NCI-H82 (cell line): ENCODE data around the gene PHAF1.

Experiments used
- DNase-seq: peaks from one replicate; lab custom pipeline; 2025; lab: John Stamatoyannopoulos, UW

Gene PHAF1

DNA sequence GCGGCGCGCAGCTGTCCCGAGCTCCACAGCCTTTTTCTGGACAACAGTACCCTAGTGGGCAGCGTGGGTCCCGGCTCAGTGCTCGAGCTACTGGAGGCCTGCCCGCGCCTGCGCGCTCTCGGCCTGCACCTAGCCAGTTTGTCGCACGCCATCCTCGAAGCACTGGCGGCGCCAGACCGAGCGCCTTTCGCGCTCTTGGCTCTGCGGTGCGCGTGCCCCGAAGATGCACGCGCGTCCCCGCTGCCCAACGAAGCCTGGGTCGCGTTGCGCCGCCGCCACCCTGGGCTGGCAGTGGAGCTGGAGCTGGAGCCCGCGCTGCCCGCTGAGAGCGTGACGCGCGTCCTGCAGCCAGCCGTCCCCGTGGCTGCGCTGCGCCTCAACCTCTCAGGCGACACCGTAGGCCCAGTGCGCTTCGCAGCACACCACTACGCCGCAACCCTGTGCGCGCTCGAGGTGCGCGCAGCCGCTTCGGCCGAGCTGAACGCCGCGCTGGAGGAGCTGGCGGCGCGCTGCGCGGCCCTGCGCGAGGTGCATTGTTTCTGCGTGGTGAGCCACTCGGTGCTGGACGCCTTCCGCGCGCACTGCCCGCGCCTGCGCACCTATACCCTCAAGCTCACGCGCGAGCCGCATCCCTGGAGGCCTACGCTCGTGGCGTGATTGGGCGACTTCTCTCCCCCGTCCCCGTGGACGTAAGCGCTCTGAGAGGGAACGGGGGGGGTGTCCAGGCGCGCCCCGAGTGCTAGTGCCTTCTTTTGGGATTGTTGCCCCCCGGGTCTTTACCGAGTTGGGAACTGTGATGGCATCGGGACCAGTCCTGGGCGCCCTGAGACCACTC lies 53.6 kb downstream of the PHAF1 start:
- DNase-seq: peak; percentile 53

DNA sequence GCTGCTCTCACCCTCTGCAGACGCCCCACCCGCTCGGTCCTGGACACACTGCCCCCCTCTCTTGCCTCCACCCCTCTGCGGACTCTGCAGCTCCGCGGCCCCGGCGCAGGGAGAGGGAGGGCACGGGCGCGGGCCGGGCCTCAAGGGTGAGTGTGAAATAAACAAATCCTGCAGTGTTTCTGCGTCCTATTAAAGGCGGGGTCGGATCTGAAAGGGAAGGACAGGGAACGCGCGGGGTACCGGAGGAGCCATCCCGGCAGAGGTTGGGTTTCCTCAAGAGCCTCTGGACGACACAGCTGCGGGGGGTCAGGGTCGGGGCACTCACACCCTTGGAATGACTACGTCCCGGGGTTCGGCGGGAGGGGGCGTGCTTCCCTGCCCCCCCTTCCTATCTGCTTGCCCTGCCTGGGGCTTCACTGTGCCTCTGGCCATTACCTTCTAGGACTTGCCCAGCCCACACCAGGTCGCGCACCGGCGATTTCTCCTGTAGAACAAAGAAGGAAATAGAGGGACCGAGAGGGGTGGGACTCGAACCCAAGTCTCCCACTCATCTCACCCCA lies 54.3 kb downstream of the PHAF1 start:
- DNase-seq: no peak

DNA sequence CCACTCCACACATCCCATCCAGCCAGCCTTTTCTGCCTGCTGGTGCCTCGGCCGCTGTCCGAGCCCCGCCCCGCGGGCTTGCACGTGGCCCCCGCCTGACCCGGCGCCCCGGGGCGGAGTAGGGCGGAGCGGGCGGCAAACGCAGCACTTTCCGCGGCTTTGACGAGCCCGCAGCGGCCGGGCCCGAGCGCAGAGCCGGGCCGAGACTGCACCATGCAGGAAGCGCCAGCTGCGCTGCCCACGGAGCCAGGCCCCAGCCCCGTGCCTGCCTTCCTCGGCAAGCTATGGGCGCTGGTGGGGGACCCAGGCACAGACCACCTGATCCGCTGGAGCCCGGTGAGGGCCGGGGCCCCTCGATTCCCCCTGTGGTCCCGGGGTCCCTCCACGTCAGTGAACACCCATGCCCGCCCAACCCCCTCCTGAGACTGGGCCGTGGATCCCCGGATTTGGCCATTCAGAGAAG lies 54.9 kb downstream of the PHAF1 start, which contains the start of gene HSF4:
Gene HSF4 (plus strand): TSS at position 147 of the 463 bp plus-strand sequence. CDS start 67 bp downstream, at position 214.
- DNase-seq: no peak

DNA sequence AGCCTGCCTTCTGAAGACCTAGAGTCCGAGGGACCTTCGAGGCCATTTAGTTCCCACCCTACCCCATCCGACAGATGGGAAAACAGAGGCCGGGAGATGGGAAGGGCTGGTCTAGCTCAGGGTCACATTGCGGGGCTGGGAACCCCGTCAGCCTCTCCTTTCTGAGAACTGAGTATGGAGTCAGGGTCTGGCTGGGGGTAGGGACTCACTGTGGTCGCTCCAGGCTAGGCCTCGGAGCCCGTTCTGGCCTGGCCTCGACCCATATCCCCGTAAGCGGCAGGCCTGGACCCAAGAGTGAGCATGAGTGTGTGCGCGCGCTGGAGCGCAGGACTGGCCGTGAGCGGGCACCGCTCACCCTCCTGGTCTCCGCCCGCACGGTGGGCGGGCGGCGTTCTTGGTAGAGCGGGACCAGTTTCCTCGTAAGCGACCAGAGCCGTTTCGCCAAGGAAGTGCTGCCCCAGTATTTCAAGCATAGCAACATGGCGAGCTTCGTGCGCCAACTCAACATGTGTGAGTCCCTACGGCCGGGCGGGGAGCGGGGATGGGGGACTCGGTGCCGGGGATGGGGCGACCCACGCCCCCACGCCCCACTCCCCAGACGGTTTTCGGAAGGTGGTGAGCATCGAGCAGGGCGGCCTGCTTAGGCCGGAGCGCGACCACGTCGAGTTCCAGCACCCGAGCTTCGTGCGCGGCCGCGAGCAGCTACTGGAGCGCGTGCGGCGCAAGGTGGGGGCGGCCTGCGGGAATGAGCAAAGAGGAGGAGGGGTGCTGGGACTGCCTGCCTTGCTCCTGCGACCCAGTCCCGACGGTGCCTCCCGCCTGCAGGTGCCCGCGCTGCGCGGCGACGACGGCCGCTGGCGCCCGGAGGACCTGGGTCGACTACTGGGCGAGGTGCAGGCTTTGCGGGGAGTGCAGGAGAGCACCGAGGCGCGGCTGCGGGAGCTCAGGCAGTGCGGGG lies 55.7 kb downstream of the PHAF1 start:
- DNase-seq: no peak

DNA sequence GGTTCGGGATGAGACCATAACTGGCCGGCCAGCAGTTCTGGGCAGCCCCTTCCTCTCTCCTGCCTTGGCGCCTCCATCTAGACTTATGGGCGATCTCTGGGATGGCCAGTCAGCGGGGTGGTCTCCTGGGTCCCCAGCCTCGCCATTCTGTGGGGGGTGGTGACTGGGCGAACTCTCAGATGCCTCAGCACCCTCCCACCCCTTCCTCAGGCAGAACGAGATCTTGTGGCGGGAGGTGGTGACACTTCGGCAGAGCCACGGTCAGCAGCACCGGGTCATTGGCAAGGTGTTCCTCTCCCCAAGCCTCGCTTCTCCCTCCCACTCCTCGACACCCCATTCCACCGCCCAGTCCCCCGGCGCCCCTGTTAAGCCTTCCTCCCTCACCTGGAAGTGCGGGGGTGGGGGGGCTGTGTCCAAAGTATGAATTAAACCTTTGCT lies 56.4 kb downstream of the PHAF1 start:
- DNase-seq: no peak

DNA sequence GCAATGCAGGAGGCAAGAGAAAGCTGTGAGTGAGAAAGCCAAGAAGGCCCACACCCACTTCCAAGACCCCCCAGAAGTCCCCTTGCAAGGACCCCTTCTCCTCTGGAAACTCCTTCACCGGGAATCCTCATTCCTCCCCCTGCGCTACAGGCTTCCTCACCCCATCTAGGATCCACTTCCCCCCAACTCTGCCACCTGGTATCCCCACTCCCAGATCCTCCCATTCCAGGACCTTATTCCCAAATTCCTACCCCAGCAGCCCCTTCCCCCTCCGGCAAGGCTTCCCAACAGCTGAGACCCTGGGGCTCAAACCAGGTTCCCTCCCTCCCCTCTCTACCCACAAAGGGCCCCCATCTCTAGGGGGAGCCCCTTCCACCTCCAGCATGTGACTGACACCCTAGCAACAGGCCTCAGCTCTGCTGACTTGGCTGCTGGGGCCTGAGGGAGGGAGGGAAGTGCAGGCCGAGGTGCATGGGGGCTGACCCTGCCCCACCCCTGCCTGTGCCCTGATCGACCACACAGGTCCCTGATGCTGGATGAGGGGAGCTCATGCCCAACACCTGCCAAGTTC lies 56.9 kb downstream of the PHAF1 start:
- no peak for DNase-seq

DNA sequence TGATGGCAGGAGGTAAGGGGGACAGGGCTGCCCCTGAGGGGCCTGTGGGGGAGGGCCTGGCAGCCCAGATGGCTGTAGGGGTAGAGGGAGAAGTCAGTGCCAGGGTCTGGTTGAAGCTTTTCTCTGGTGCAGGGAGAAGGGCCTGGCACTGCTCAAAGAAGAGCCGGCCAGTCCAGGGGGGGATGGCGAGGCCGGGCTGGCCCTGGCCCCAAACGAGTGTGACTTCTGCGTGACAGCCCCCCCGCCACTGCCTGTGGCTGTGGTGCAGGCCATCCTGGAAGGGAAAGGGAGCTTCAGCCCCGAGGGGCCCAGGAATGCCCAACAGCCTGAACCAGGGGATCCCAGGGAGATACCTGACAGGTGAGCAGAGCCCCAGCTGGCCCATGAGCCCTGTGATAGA lies 57.8 kb downstream of the PHAF1 start:
- no peak for DNase-seq

DNA sequence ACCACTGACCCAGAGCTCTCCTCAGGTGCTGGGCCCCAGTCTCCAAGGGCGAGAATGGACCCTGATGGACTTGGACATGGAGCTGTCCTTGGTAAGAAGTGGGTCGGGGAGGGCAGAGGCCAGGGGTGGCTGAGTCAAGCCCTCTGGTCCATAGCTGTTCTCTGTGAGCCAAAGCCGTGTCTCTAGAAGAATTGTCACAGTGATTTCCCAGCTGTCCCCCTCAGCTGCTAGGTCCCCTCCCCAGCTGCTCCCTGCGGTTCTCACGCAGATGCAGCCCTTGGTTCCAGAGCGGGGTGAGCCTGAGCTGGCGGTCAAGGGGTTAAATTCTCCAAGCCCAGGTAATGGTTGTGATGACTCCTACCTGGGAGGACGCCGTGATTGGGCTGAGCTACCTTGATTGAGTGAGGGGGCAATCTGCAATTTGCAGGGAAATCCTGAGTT lies 59.3 kb downstream of the PHAF1 start:
- no peak for DNase-seq

DNA sequence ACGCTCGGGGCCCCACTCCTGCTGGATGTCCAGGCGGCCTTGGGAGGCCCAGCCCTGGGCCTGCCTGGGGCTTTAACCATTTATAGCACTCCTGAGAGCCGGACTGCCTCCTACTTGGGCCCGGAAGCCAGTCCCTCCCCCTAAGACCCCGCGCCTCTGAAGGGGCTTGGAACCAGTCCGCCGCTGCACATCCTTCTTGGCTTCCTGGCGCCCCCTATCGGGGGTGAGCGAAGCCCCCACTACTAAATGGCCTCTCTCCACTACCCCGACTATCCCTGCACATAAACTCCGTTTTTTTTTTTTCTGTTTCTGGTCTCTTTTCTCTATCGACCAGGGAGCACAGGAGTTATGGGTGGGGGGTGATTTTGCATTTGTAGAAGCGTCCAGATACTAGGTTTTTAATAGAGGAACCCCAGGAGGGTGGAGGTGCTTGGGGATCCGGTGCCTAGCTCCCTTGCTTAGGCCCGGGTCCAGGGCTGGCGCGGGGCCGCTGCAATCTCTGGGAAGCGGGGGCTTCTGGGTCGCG lies 60.0 kb downstream of the PHAF1 start:
- peak; percentile 89 for DNase-seq

DNA sequence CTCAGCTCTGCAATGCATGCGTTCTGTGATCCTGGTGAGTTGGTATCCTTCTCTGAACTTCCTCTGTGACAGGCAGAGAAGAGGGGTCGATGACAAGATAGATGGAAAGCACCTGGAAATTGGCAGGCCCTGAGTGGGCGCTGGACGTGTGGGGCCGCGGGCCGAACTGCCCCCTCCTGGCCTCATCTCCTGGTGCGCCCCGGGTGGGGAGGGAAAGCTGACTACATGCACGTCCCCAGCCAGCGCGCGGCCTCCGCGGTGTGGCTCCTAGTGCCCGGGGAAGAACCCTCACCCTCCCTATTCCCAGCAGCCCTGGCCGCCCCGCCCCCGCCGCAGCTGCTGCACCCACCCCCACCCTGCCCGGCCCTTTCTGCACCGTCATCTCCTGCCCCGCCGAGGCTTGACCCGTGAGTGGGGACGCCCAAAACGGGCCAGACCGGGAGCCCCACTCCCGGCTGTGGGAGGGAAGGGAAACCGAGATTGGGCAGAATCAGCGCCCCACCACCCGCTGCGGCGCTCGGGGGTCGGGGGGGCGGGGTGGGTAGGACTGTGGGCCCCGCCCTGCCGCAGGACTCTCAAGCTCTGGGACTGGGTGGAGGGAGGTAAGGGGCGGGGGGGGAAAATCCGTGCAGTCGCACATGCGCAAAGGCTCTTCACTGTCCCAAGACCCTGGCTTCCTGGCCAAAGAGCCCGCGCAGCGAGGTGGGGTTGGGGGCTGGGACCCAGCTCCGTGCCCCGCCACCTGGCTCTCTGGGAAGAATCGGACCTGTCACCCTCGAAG lies 60.6 kb downstream of the PHAF1 start, which contains the start of gene NOL3:
Gene NOL3 (plus strand): TSS at position 371 of the 781 bp plus-strand sequence.
- peak; percentile 96 for DNase-seq

DNA sequence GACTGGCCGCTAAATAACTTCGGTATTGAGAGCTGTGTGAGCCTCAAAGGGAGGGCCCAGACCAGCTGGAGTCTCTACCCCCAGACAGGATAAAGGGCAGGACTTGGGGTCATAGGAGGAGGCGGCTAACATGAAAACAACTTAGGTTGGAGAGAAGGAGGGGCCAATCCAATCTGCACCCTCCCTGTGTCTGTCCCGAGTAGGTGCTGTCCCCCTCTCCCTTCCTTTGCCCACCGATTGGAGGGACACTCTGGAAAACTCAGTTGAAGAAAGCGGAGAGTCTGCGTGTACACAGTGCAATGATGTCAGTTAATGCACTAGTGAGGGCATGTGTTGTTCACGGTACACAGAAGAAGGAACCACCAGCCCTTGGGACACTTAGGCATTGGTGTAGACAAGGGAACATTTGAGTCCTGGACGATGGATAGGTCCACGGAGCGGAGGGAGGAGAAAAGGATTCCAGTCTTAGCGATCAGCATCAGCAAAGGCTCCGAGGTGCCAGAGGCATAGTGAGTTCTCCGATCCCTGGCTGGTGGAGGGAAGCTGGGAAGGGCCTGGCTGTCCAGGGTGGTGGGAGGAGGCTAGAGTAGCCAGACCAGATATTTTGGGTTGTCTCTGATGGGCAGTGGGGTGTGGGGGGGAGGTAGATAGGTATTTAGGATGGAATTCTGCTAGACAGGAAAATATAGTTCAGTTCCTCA lies 61.4 kb downstream of the PHAF1 start:
- peak; percentile 68 for DNase-seq

DNA sequence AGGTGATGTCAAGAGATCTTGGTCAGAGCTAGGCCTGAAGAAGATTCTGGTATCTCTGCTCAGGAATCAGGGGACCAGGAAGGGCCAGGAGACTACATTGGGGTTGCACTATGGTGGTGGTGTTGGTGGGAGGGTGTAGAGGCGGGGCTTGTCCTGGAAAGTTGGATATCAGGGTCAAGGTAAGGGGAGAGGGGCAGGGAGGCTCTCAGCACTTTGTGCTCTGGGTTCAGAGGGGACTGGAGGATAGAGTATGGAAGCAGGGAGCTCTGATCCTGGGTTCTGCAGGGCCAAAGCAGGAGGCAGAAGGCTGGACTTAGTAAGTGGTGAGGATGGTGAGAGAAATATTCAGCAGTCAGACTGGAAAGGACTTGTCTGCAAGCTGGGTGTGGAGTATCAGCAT lies 63.6 kb downstream of the PHAF1 start:
- no peak for DNase-seq

DNA sequence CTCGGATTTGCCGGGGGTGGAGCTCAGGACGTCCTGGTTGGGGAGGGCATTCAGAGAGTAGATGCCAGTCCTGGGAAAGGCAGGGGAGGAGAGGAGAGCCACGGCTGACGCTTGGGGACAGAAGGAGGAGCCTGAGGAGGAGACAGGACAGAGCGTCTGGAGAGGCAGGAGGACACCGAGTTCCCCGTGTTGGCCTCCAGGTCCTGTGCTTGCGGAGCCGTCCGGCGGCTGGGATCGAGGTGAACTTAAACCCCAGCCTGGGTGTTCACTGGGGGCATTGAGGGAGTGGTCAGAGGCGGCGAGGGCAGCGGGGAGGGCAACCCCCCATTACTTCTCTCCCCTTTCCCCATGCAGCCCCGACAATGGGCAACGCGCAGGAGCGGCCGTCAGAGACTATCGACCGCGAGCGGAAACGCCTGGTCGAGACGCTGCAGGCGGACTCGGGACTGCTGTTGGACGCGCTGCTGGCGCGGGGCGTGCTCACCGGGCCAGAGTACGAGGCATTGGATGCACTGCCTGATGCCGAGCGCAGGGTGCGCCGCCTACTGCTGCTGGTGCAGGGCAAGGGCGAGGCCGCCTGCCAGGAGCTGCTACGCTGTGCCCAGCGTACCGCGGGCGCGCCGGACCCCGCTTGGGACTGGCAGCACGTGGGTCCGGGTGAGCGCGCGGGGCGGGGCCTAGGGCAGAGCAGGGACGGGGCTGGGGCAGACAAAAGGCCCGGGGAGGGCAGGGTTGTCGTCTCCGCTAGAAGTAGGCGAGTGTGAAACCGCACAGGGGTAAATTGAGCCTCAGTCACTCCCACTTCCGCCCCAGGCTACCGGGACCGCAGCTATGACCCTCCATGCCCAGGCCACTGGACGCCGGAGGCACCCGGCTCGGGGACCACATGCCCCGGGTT lies 64.3 kb downstream of the PHAF1 start:
- DNase-seq: peak; percentile 67

DNA sequence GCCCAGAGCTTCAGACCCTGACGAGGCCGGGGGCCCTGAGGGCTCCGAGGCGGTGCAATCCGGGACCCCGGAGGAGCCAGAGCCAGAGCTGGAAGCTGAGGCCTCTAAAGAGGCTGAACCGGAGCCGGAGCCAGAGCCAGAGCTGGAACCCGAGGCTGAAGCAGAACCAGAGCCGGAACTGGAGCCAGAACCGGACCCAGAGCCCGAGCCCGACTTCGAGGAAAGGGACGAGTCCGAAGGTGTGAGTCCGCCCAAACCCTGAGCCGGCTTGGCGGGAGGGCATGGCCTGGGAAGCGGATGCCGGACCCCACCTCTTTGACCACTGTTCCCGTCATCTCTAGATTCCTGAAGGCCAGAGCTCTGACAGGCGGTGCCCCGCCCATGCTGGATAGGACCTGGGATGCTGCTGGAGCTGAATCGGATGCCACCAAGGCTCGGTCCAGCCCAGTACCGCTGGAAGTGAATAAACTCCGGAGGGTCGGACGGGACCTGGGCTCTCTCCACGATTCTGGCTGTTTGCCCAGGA lies 65.0 kb downstream of the PHAF1 start:
- no peak for DNase-seq

DNA sequence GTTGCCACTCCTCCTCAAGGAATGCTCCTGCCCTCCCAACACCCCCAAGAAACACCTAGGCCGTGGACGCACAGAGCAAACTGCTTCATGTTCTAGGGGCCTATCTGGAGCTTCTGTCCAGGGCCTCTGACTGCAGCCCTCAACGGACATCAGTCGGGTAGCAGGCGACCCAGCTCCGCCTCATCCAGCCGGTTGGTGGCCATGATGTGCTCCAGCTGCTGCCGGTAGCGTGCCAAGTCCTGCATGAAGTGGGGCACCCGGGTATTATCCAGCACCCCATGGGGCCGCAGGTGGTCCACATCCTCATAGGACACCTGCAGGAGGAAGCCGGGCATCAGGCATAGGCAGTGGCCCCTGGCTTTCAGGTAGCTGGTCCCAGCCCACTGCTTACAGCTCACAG lies 66.9 kb downstream of the PHAF1 start:
- no peak for DNase-seq

DNA sequence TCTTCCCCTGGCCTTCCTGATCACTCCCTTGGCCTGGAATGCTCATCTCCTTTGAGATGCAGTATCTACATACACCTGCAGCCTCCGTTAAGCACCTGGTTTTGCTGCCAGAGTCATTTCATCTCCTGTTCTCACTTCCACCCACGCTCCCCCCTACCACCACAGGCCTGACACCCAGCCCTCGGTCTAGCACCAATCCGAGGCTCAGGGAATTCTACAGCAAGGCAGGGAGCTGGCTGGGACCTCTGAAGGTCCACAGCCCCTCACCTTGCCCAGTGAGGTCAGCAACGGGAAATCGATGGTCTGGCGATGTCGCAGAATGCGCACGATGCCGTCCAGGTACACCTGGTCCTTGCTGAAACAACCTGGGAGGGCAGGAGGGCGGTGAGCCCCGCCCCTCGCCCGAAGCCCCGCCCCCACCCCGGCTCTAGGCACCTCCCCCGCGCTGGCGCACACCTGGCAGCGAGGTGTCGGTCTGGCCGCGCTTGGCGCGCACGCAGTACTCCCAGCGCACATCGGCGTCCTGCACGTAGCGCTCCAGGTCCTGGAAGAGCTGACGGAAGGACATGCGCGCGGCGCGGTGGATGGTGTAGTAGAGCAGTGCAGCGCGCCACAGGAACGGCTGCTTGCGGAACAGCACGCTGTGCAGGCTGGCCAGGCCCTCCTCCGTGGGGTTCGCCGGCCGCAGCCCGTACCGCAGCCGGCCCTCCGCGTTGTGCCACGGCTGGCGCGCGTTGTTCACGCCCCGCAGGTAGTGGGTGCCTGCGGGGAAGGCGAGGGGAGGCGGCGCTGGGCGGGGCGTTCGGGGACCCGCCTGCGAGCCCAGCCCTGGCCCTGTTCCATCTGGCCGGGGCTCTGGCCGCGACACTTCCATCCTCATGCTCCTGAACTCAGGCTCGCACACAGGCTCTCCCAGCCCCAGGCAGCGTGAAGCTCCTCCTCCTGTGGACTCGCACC lies 68.3 kb downstream of the PHAF1 start:
- no peak for DNase-seq

DNA sequence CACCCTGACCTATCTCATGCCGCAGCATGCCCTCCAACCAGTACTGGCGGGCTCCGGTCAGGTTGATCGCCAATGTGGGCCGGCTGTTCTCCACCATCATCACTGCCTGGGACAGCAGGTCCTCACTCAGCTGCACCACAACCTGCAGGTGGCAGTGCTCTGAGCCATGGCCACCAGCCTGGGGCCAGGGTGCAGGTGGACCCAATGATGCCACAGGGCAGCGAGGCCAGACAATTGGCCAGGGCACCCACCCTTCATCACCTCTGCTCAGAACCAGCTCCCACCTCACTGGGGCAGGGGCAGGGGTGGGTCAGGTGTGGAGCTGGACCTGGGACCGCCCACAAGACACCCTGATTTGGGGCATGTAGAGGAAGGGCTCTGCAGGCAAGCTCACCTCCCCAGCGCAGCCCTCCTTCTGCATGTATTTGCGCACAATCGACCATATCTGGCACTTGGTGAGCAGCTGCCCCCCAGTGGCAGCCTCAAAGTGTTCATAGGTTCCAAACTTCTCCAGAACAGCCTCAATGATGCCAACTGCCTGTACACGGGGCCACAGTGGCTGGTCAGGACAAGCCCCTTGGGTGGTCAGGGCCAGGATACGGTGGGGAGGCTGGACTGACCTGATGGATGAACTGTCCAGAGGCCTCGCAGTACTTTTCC lies 69.8 kb downstream of the PHAF1 start:
- peak; percentile 32 for DNase-seq
